Activated CD8-positive, alpha-beta T cell treated with anti-CD3 and anti-CD28 coated beads for 36 hours (primary cell): ENCODE data around the gene RASSF8. TPM values are rescaled to one million over a fixed set of nuclear protein-coding genes. Genes with fewer than 3 reads are reported as not detected.

Experiments
- ATAC-seq: fragments of 200-7000 bp; cut with Tn5 transposase; one replicate; pipeline ENCODE4 v1.10.0; 2021; ENCODE audit warnings: mild to moderate bottlenecking, moderate library complexity
- CTCF ChIA-PET: fragments of 350-600 bp; sonication (Branson Sonifier 250); formaldehyde crosslinking; loops from one replicate; lab custom pipeline; 2021; ENCODE audit warnings: antibody characterized with exemption; lab: Charles Lee
- POLR2A ChIA-PET: fragments of 350-600 bp; sonication (Branson Sonifier 250); formaldehyde crosslinking; loops from one replicate; lab custom pipeline; 2021; ENCODE audit warnings: antibody characterized with exemption; lab: Charles Lee
- DNase-seq: peaks from one replicate; pipeline ENCODE4 v3.0.0-alpha.2; 2020
- H3K27ac Mint-ChIP-seq: one replicate; pipeline ENCODE4 v1.8.0; 2021; ENCODE audit warnings: mild to moderate bottlenecking, mixed read lengths
- H3K27me3 Mint-ChIP-seq: one replicate; pipeline ENCODE4 v1.8.0; 2021; ENCODE audit warnings: mixed read lengths
- H3K36me3 Mint-ChIP-seq: one replicate; pipeline ENCODE4 v1.8.0; 2021; ENCODE audit warnings: low read depth, mixed read lengths
- H3K4me1 Mint-ChIP-seq: one replicate; pipeline ENCODE4 v1.8.0; 2021; ENCODE audit warnings: low read depth, mixed read lengths
- H3K4me3 Mint-ChIP-seq: one replicate; pipeline ENCODE4 v1.8.0; 2021; ENCODE audit warnings: mild to moderate bottlenecking, moderate library complexity, mixed read lengths
- H3K9me3 Mint-ChIP-seq: one replicate; pipeline ENCODE4 v1.8.0; 2021; ENCODE audit warnings: mixed read lengths
- CTCF ChIP-seq: fragments of 200-600 bp; IDR thresholded peaks from one replicate; pipeline ENCODE4 v1.8.0; 2022; ENCODE audit warnings: antibody characterized with exemption, mild to moderate bottlenecking
- intact Hi-C: fragments of 100-400 bp; cut with micrococcal nuclease; formaldehyde crosslinking; loops from one replicate; pipeline ENCODE4 v1.10.0; 2022
- total RNA-seq, 2 experiments: library from RNA; stranded (reverse); gene quantifications; one replicate each; pipeline ENCODE4 v1.2.3, GENCODE V29; 2021

Gene RASSF8
- total RNA-seq, 2 experiments from 2014 or later = not detected

- no peaks in the 10 kb centered on the region for H3K9me3 Mint-ChIP-seq
- H3K36me3 Mint-ChIP-seq = no peaks in the 10 kb centered on the region
- TF ChIP-seq CTCF = no peak
- intact Hi-C loops = no loop called here
- DNase-seq = no peak
- H3K27me3 Mint-ChIP-seq = peaks cover 53% of the 10 kb centered on the region
- no peak for ATAC-seq
- H3K4me1 Mint-ChIP-seq = peaks cover 11% of the 10 kb centered on the region
- POLR2A ChIA-PET = no interaction called here
- CTCF ChIA-PET = no interaction called here
- no peak overlapping the region for H3K4me3 Mint-ChIP-seq
- no peak overlapping the region for H3K27ac Mint-ChIP-seq
Measured at GRCh38 chr12:25960143-25960542, 1.7 kb downstream of the RASSF8 start.

- ChIA-PET CTCF (no interaction called here), POLR2A (no interaction called here)
- DNase-seq (no peak), ATAC-seq (no peak)
- H3K4me1 Mint-ChIP-seq = peaks cover 11% of the 10 kb centered on the region
- no peak for TF ChIP-seq CTCF
- H3K27me3 Mint-ChIP-seq = peaks cover 48% of the 10 kb centered on the region
- H3K4me3 Mint-ChIP-seq = no peak overlapping the region
- no peaks in the 10 kb centered on the region for H3K36me3 Mint-ChIP-seq
- intact Hi-C loops = no loop called here
- no peaks in the 10 kb centered on the region for H3K9me3 Mint-ChIP-seq
- no peak overlapping the region for H3K27ac Mint-ChIP-seq
Measured at GRCh38 chr12:25960961-25961360, 2.5 kb downstream of the RASSF8 start.

- no peak for DNase-seq
- intact Hi-C loops = no loop called here
- CTCF ChIA-PET = interaction anchor here (0.9 to 1.2 kb wide), 2 partner anchors 12 to 24 kb away, joined by 3 to 4 read pairs; no protein-coding TSS in a partner anchor
- Mint-ChIP-seq H3K27me3 (peaks cover 37% of the 10 kb centered on the region), H3K4me3 (no peak overlapping the region), H3K27ac (no peak overlapping the region), H3K9me3 (no peaks in the 10 kb centered on the region), H3K4me1 (peaks cover 11% of the 10 kb centered on the region), H3K36me3 (no peaks in the 10 kb centered on the region)
- TF ChIP-seq CTCF = no peak
- POLR2A ChIA-PET = interaction anchor here (1.6 kb wide), 1 partner anchor 14 kb away, joined by 3 read pairs; no protein-coding TSS in a partner anchor
- ATAC-seq = no peak
Measured at GRCh38 chr12:25962932-25963525, 4.5 kb downstream of the RASSF8 start.

- Mint-ChIP-seq H3K27me3 (peaks cover 31% of the 10 kb centered on the region), H3K4me1 (no peaks in the 10 kb centered on the region), H3K4me3 (no peak overlapping the region), H3K9me3 (no peaks in the 10 kb centered on the region), H3K36me3 (no peaks in the 10 kb centered on the region), H3K27ac (no peak overlapping the region)
- DNase-seq = no peak
- CTCF ChIA-PET = interaction anchor here (1.0 kb wide), 1 partner anchor 9 kb away, joined by 4 read pairs; no protein-coding TSS in a partner anchor
- no peak for TF ChIP-seq CTCF
- intact Hi-C loops = no loop called here
- ATAC-seq = no peak
- POLR2A ChIA-PET = no interaction called here
Measured at GRCh38 chr12:25965682-25966081, 7.2 kb downstream of the RASSF8 start.

GRCh38 chr12:25970082-25970481, 11.6 kb downstream of the RASSF8 start:
- POLR2A ChIA-PET = no interaction called here
- H3K27ac Mint-ChIP-seq = no peak overlapping the region
- no peak overlapping the region for H3K4me3 Mint-ChIP-seq
- no peaks in the 10 kb centered on the region for H3K4me1 Mint-ChIP-seq
- CTCF ChIA-PET = no interaction called here
- intact Hi-C loops = no loop called here
- DNase-seq = no peak
- H3K36me3 Mint-ChIP-seq = no peaks in the 10 kb centered on the region
- no peak for ATAC-seq
- no peaks in the 10 kb centered on the region for H3K9me3 Mint-ChIP-seq
- H3K27me3 Mint-ChIP-seq = peaks cover 19% of the 10 kb centered on the region
- no peak for TF ChIP-seq CTCF
